ENCODE results near the gene CD80.

The CD80 gene

GRCh38 chr3:119547227-119547626 is 12.2 kb downstream of the CD80 start:
- Histone ChIP-seq H3K4me1 (ENCODE audit: control insufficient read depth, insufficient read depth, low read length) (no peaks in the 10 kb centered on the region), H3K27ac (ENCODE audit: extremely low read depth, low read depth, low read length) (no peak overlapping the region), H3K36me3 (ENCODE audit: control insufficient read depth in 2 of 2, insufficient read depth in 1 of 2, low read length in 2 of 2) (no peaks in the 10 kb centered on the region), H3K4me3 (ENCODE audit: low read depth, low read length) (no peak overlapping the region), H3K9me3 (ENCODE audit: control insufficient read depth, insufficient read depth, low read depth, low read length) (no peaks in the 10 kb centered on the region)
- CTCF ChIA-PET = interaction anchor here (0.6 to 0.7 kb wide), 2 partner anchors 136 to 799 kb away, joined by 3 to 6 read pairs; no protein-coding TSS in a partner anchor
- POLR2A ChIA-PET = no interaction called here
- TF ChIP-seq, protein P1, sequence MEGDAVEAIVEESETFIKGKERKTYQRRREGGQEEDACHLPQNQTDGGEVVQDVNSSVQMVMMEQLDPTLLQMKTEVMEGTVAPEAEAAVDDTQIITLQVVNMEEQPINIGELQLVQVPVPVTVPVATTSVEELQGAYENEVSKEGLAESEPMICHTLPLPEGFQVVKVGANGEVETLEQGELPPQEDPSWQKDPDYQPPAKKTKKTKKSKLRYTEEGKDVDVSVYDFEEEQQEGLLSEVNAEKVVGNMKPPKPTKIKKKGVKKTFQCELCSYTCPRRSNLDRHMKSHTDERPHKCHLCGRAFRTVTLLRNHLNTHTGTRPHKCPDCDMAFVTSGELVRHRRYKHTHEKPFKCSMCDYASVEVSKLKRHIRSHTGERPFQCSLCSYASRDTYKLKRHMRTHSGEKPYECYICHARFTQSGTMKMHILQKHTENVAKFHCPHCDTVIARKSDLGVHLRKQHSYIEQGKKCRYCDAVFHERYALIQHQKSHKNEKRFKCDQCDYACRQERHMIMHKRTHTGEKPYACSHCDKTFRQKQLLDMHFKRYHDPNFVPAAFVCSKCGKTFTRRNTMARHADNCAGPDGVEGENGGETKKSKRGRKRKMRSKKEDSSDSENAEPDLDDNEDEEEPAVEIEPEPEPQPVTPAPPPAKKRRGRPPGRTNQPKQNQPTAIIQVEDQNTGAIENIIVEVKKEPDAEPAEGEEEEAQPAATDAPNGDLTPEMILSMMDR (tag by site-specific recombination; IDR thresholded peaks at IDR 0.05) = no peak
- TF ChIP-seq ZNF311 (tag by site-specific recombination; IDR thresholded peaks at IDR 0.05; ENCODE audit: borderline replicate concordance) (no peak), ZNF843 (tag by site-specific recombination; IDR thresholded peaks at IDR 0.05) (no peak), YY2 (tag by site-specific recombination; IDR thresholded peaks at IDR 0.05) (no peak), GFI1B (tag by site-specific recombination; IDR thresholded peaks at IDR 0.05) (no peak), HOXC10 (CRISPR knock-in tag; IDR thresholded peaks at IDR 0.05) (no peak), ZNF341 (tag by site-specific recombination; IDR thresholded peaks at IDR 0.05; ENCODE audit: low read depth) (no peak), ZBTB10 (tag by site-specific recombination; IDR thresholded peaks at IDR 0.05) (no peak), ZNF37A (tag by site-specific recombination; IDR thresholded peaks at IDR 0.05) (no peak)
- TF ChIP-seq, protein P2, sequence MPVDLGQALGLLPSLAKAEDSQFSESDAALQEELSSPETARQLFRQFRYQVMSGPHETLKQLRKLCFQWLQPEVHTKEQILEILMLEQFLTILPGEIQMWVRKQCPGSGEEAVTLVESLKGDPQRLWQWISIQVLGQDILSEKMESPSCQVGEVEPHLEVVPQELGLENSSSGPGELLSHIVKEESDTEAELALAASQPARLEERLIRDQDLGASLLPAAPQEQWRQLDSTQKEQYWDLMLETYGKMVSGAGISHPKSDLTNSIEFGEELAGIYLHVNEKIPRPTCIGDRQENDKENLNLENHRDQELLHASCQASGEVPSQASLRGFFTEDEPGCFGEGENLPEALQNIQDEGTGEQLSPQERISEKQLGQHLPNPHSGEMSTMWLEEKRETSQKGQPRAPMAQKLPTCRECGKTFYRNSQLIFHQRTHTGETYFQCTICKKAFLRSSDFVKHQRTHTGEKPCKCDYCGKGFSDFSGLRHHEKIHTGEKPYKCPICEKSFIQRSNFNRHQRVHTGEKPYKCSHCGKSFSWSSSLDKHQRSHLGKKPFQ (tag by site-specific recombination; IDR thresholded peaks at IDR 0.05) = no peak
- TF ChIP-seq, protein P3, sequence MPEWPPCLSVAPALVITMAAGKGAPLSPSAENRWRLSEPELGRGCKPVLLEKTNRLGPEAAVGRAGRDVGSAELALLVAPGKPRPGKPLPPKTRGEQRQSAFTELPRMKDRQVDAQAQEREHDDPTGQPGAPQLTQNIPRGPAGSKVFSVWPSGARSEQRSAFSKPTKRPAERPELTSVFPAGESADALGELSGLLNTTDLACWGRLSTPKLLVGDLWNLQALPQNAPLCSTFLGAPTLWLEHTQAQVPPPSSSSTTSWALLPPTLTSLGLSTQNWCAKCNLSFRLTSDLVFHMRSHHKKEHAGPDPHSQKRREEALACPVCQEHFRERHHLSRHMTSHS (tag by site-specific recombination; IDR thresholded peaks at IDR 0.05) = no peak

DNA sequence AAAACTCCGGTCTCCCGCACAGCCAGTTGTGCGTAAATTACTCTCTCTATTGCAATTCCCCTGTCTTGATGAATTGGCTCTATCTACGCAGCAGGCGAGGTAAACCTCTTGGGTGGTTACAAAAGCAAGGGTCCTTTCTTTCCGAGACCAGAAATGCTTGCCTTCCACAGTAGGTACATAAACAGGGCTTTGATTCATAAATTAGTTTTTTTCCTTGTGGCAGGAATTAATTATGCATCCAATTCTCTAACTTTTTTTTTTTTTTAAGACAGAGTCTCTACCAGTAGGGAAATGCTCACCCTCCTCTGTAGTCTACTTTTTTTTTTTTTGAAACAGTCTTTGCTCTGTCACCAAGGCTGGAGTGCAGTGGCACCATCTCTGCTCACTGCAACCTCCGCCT is 16.3 kb downstream of the CD80 start:
- CTCF ChIA-PET = interaction anchor here (0.6 kb wide), 1 partner anchor 21 kb away, joined by 4 read pairs; no protein-coding TSS in a partner anchor
- Histone ChIP-seq H3K36me3 (ENCODE audit: control insufficient read depth in 2 of 2, insufficient read depth in 1 of 2, low read length in 2 of 2) (no peaks in the 10 kb centered on the region), H3K4me3 (ENCODE audit: low read depth, low read length) (no peak overlapping the region)
- TF ChIP-seq TSHZ1 (tag by site-specific recombination; IDR thresholded peaks at IDR 0.05; ENCODE audit: borderline replicate concordance) = no peak
- TF ChIP-seq TCF7L2 (IDR thresholded peaks at IDR 0.05; ENCODE audit: borderline replicate concordance, low read depth, low read length) = no peak
- no peak for TF ChIP-seq ZNF776 (tag by site-specific recombination; IDR thresholded peaks at IDR 0.05; ENCODE audit: borderline replicate concordance)
- TF ChIP-seq ZNF626 (tag by site-specific recombination; IDR thresholded peaks at IDR 0.05) = no peak
- TF ChIP-seq ZNF837 (tag by site-specific recombination; IDR thresholded peaks at IDR 0.05) = no peak
- TF ChIP-seq ZNF202 (tag by site-specific recombination; IDR thresholded peaks at IDR 0.05; ENCODE audit: borderline replicate concordance) = no peak
- TF ChIP-seq ZNF830 (tag by site-specific recombination; IDR thresholded peaks at IDR 0.05; ENCODE audit: low read depth) = no peak
- no peak for TF ChIP-seq MZF1 (tag by site-specific recombination; IDR thresholded peaks at IDR 0.05; ENCODE audit: borderline replicate concordance)
- TF ChIP-seq, protein P4, sequence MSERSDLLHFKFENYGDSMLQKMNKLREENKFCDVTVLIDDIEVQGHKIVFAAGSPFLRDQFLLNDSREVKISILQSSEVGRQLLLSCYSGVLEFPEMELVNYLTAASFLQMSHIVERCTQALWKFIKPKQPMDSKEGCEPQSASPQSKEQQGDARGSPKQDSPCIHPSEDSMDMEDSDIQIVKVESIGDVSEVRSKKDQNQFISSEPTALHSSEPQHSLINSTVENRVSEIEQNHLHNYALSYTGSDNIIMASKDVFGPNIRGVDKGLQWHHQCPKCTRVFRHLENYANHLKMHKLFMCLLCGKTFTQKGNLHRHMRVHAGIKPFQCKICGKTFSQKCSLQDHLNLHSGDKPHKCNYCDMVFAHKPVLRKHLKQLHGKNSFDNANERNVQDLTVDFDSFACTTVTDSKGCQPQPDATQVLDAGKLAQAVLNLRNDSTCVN (tag by site-specific recombination; optimal IDR thresholded peaks at IDR 0.05) = no peak
- TF ChIP-seq ZNF114 (tag by site-specific recombination; IDR thresholded peaks at IDR 0.05) = no peak
- TF ChIP-seq, protein P5, sequence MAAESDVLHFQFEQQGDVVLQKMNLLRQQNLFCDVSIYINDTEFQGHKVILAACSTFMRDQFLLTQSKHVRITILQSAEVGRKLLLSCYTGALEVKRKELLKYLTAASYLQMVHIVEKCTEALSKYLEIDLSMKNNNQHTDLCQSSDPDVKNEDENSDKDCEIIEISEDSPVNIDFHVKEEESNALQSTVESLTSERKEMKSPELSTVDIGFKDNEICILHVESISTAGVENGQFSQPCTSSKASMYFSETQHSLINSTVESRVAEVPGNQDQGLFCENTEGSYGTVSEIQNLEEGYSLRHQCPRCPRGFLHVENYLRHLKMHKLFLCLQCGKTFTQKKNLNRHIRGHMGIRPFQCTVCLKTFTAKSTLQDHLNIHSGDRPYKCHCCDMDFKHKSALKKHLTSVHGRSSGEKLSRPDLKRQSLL (tag by site-specific recombination; IDR thresholded peaks at IDR 0.05) = no peak

More for the DNA sequence above, 16.3 kb downstream of the CD80 start:
- Histone ChIP-seq H3K4me1 (ENCODE audit: control insufficient read depth, insufficient read depth, low read length) (no peaks in the 10 kb centered on the region), H3K27ac (ENCODE audit: extremely low read depth, low read depth, low read length) (no peak overlapping the region), H3K9me3 (ENCODE audit: control insufficient read depth, insufficient read depth, low read depth, low read length) (no peaks in the 10 kb centered on the region)
- POLR2A ChIA-PET = no interaction called here
